GM21529 (cell line): ENCODE data around the gene ARF5.

ENCODE experiments used
- ATAC-seq: cut with Tn5 transposase; IDR thresholded peaks from one replicate; pipeline ENCODE4 v1.9.1; 2021; ENCODE audit not compliant: unreplicated experiment

ARF5 gene

GRCh38 chr7:127588697-127589482 lies 679 bp downstream of the ARF5 start:
- ATAC-seq, result peak; percentile 22

GRCh38 chr7:127589896-127590295 lies 1.7 kb downstream of the ARF5 start:
- ATAC-seq, result no peak

GRCh38 chr7:127591189-127591588 lies 3.0 kb downstream of the ARF5 start:
- ATAC-seq, result no peak

GRCh38 chr7:127591591-127591990 lies 3.4 kb downstream of the ARF5 start:
- no peak for ATAC-seq

- no peak for ATAC-seq
These were observed 4.3 kb downstream of the ARF5 start for GRCh38 chr7:127592550-127592949.

GRCh38 chr7:127594490-127594889 lies 6.3 kb downstream of the ARF5 start:
- ATAC-seq, result no peak

- ATAC-seq, result no peak
These were observed 7.5 kb downstream of the ARF5 start for GRCh38 chr7:127595737-127596136.

- ATAC-seq, result no peak
These were observed 10.1 kb downstream of the ARF5 start for GRCh38 chr7:127598318-127598717.

- no peak for ATAC-seq
These were observed 12.7 kb downstream of the ARF5 start for GRCh38 chr7:127600885-127601284.

GRCh38 chr7:127608446-127608845 lies 20.2 kb downstream of the ARF5 start:
- ATAC-seq, result no peak

- no peak for ATAC-seq
These were observed 21.1 kb downstream of the ARF5 start for GRCh38 chr7:127609297-127609696.

GRCh38 chr7:127612263-127612662 lies 24.1 kb downstream of the ARF5 start:
- no peak for ATAC-seq

- no peak for ATAC-seq
These were observed 28.5 kb downstream of the ARF5 start for GRCh38 chr7:127616724-127617123.

- no peak for ATAC-seq
These were observed 29.8 kb downstream of the ARF5 start, which contains the start of gene PAX4 for GRCh38 chr7:127618042-127618441. Gene PAX4, minus strand, starts transcription at chr7:127618142. Its CDS starts 2,214 bp downstream, at chr7:127615928.

GRCh38 chr7:127618775-127619174 lies 30.6 kb downstream of the ARF5 start:
- no peak for ATAC-seq

GRCh38 chr7:127619681-127620405 lies 31.6 kb downstream of the ARF5 start:
- no peak for ATAC-seq

- no peak for ATAC-seq
These were observed 32.4 kb downstream of the ARF5 start for GRCh38 chr7:127620406-127621233.

- no peak for ATAC-seq
These were observed 37.1 kb downstream of the ARF5 start for GRCh38 chr7:127625331-127625730.

GRCh38 chr7:127628445-127628844 lies 40.2 kb downstream of the ARF5 start:
- no peak for ATAC-seq

GRCh38 chr7:127629268-127629854 lies 41.1 kb downstream of the ARF5 start:
- peak; percentile 88 for ATAC-seq

- no peak for ATAC-seq
These were observed 44.2 kb downstream of the ARF5 start for GRCh38 chr7:127632276-127632910.
